ENCODE results near the gene ARHGAP32. TPM values are rescaled to one million over a fixed set of nuclear protein-coding genes. Genes with fewer than 3 reads are reported as not detected.
"Not testable (repeated sequence)": the region's sequence is repeated elsewhere in the genome, so short reads cannot be mapped to it uniquely, and the experiment has no call there.

Gene ARHGAP32
- total RNA-seq, 1 experiment from 2014 or later, result 48.2 TPM

- DNase-seq (ENCODE audit: low spot score), result no peak
Measured at GRCh38 chr11:129040934-129041333, 151.2 kb downstream of the ARHGAP32 start.

GRCh38 chr11:129035244-129035643 is 156.9 kb downstream of the ARHGAP32 start:
- no peak for DNase-seq (ENCODE audit: low spot score)

- DNase-seq (ENCODE audit: low spot score), result no peak
Measured at GRCh38 chr11:129034001-129034400, 158.1 kb downstream of the ARHGAP32 start.

- DNase-seq (ENCODE audit: low spot score), result peak; percentile 98
Measured at GRCh38 chr11:129023968-129024676, 168.0 kb downstream of the ARHGAP32 start.

- DNase-seq (ENCODE audit: low spot score), result peak; percentile 49
Measured at GRCh38 chr11:129021295-129021694, 170.8 kb downstream of the ARHGAP32 start.

- DNase-seq (ENCODE audit: low spot score), result peak; percentile 65
Measured at GRCh38 chr11:129018991-129019390, 173.1 kb downstream of the ARHGAP32 start.

GRCh38 chr11:129018126-129018525 is 174.0 kb downstream of the ARHGAP32 start:
- no peak for DNase-seq (ENCODE audit: low spot score)

- DNase-seq (ENCODE audit: low spot score), result peak; percentile 93
Measured at GRCh38 chr11:129013737-129014475, 178.2 kb downstream of the ARHGAP32 start.

- peak; percentile 52 for DNase-seq (ENCODE audit: low spot score)
Measured at GRCh38 chr11:129012880-129013279, 179.2 kb downstream of the ARHGAP32 start.

GRCh38 chr11:129006161-129006560 is 186.0 kb downstream of the ARHGAP32 start:
- no peak for DNase-seq (ENCODE audit: low spot score)

GRCh38 chr11:128999165-128999564 is 193.0 kb downstream of the ARHGAP32 start:
- DNase-seq (ENCODE audit: low spot score), result not testable (repeated sequence)

- no peak for DNase-seq (ENCODE audit: low spot score)
Measured at GRCh38 chr11:128988242-128988970, 203.7 kb downstream of the ARHGAP32 start.

- DNase-seq (ENCODE audit: low spot score), result no peak
Measured at GRCh38 chr11:128985880-128986279, 206.2 kb downstream of the ARHGAP32 start.

GRCh38 chr11:128983023-128983422 is 209.1 kb downstream of the ARHGAP32 start:
- DNase-seq (ENCODE audit: low spot score), result no peak

- no peak for DNase-seq (ENCODE audit: low spot score)
Measured at GRCh38 chr11:128981254-128981653, 210.9 kb downstream of the ARHGAP32 start.

GRCh38 chr11:128970598-128971190 is 221.4 kb downstream of the ARHGAP32 start:
- DNase-seq (ENCODE audit: low spot score), result no peak

- DNase-seq (ENCODE audit: low spot score), result no peak
Measured at GRCh38 chr11:128968916-128969315, 223.2 kb downstream of the ARHGAP32 start.

- DNase-seq (ENCODE audit: low spot score), result no peak
Measured at GRCh38 chr11:128967578-128967977, 224.5 kb downstream of the ARHGAP32 start.

GRCh38 chr11:128965485-128965884 is 226.6 kb downstream of the ARHGAP32 start:
- no peak for DNase-seq (ENCODE audit: low spot score)

GRCh38 chr11:128964463-128964930 is 227.6 kb downstream of the ARHGAP32 start:
- no peak for DNase-seq (ENCODE audit: low spot score)

- no peak for DNase-seq (ENCODE audit: low spot score)
Measured at GRCh38 chr11:128963744-128964325, 228.3 kb downstream of the ARHGAP32 start.

Measured in HT-29 (cell line).